NOMO-1 treated with dmso at 0.1 percent for 144 hours (cell line): ENCODE measurements around the gene TMEM119.
A peak's percentile ranks its signal among the peaks of the same experiment; 100 is the strongest.
"Not testable (repeated sequence)": the region's sequence is repeated elsewhere in the genome, so short reads cannot be mapped to it uniquely, and the experiment has no call there.

ENCODE experiments used
- DNase-seq: peaks from one replicate; lab custom pipeline; 2025; ENCODE audit not compliant: unreplicated experiment; lab: John Stamatoyannopoulos, UW

Gene TMEM119

DNA sequence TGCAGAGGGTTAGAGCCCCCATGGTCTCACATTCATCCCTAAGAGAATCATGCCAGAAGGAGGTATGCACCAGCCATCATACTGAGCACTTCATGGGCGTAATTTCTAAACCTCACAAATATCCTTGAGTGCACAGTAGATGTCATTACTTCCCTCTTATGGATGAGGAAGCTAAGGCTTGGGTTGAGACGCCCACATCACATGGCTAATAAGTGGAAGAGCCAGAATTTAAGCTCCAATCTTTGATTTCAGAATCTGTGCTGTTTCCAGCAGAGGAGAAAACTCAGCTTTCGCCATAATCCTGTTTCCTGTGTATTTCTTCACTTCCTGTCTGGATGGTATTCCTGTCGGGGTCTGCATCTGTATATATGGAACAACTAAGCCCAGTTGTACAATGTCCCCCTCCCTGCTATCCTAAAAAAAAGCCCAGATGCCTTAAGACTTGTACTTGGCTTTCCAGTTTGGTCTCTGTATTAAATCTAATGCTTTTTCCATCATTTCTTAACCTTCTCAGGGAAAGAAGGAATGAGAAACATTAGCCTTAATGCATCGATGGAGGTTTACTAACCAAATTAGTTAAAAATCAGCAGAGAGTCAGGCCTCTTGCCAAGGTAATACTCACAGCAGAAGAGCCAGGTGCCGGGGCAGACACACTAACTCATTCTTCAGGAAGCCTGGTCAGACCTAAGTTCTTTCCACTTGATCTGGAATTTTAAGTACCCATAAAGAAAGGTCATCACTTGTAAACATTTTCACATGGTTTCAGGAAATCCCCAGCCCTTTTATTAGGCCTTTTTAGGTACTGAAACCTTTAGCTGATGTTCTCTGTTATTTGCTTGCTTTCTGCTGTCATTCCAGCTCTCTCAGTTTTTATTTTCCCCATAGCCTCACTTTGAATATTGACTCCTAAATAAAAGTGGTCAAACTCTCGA is 30.2 kb downstream of the TMEM119 start:
- DNase-seq = no peak

DNA sequence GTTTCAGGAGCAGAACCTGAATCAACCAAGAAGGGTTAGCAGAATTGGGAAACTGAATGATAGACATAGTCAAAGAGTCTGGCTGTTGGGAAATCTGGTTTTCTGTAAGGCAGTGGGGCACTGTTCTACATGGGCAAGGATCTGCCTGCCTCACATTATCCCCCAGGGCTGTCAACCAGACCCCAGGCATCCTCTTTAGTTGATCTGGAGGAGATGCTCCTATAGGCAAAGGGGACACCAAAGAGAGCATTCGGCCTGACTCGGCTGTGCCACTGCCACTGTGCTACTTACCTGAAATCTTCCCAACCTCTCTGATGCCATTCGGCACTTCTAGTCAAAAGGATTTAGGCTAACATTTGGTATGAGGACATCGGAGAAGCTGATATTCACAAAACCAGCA is 31.4 kb downstream of the TMEM119 start:
- DNase-seq = no peak

- DNase-seq = no peak
Measured at GRCh38 chr12:108565976-108566375, 31.9 kb downstream of the TMEM119 start.

GRCh38 chr12:108565146-108565545 is 32.7 kb downstream of the TMEM119 start:
- no peak for DNase-seq

DNA sequence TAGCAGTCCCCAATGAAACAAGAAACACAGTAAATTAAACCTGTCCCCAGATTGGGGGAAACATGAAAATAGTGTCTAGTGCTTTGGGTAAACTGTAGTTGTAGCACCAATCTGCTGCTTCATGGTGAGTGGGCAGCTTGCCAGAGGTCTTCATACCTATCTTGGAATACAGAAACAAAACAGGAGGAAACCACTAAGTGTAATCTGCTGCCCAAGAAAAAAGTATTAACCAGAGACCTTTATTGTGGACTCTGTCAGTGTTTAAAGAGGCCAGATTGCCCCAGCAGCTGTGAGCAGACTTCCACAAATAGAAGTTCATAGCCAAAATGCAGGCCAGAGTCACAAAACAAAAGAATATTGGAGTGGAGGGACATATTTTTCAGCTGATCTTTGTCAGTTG is 33.2 kb downstream of the TMEM119 start:
- DNase-seq = no peak

GRCh38 chr12:108563804-108564151 is 34.1 kb downstream of the TMEM119 start:
- DNase-seq = no peak

GRCh38 chr12:108563136-108563803 is 34.6 kb downstream of the TMEM119 start:
- peak; percentile 73 for DNase-seq

- peak; percentile 93 for DNase-seq
Measured at GRCh38 chr12:108562348-108563135, 35.3 kb downstream of the TMEM119 start, which contains the start of gene ISCU. Gene ISCU (plus strand): TSS chr12:108562596. CDS start chr12:108562623, 27 bp downstream.

- no peak for DNase-seq
Measured at GRCh38 chr12:108561852-108562347, 36.0 kb downstream of the TMEM119 start.

- peak; percentile 81 for DNase-seq
Measured at GRCh38 chr12:108560752-108561719, 36.8 kb downstream of the TMEM119 start, which contains the start of gene SART3. Gene SART3 (minus strand): TSS chr12:108561173. CDS start chr12:108561154, 19 bp downstream.

DNA sequence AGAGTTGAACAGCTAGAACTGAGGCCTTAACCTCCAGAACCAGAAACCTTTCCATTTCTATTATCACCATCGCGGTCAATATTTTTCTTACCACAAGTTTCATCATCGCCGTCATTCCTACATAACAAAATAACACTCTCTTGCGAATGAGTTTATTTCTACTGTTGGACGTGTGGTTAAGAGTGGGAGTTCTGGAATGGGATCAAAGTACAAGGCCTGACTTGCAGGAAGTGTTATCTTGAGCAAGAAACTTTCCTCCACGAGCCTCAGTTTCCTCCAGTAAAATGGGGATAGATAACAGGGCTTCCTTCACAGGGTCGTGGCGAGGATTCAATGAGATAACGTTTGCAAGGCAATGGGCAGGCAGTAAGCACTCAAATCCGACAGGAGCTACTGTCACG is 37.6 kb downstream of the TMEM119 start:
- DNase-seq = no peak

DNA sequence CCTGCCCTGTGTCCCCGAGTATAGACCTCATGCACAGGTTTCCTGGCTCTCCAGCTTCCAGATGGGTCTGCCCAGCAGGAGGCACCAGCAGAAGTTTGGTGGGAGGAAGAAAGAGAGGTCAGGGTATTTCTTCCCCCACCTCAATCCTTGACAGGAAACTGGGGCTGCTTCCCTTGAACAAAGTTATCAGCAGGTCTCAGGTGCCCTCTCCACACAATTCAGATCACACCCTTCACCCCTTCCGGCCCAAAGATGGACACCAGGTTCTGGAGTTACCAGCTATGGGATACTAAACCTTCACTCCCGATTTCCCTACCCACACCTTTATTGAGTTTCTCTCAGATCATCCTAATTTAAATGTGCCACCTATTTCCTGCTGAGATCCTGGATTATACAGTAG is 38.1 kb downstream of the TMEM119 start:
- no peak for DNase-seq

DNA sequence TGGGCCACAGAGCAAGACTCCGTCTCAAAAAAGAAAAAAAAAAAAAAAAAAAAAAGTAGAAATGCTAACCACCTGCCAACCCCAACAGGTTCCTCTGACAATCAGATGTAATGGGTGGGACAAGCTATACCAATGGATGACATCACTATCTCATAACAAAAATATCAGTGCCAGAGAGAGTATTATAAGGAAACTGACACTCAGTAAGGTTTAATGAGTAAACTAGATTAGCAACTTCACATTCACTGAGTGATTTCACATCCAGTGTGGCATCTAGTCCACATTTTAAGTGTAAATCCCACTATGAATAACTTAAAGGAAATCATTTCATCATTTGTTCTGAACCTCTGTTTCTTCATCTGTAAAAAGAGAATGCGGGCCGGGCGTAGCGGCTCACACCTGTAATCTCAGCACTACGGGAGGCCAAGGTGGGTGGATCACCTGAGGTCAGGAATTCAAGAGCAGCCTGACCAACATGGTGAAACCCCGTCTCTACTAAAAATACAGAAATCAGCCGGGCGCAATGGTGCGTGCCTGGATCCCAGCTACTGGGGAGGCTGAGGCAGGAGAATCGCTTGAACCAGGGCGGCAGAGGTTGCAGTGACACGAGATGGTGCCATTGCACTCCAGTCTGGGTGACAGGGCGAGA is 38.8 kb downstream of the TMEM119 start:
- DNase-seq = no peak

DNA sequence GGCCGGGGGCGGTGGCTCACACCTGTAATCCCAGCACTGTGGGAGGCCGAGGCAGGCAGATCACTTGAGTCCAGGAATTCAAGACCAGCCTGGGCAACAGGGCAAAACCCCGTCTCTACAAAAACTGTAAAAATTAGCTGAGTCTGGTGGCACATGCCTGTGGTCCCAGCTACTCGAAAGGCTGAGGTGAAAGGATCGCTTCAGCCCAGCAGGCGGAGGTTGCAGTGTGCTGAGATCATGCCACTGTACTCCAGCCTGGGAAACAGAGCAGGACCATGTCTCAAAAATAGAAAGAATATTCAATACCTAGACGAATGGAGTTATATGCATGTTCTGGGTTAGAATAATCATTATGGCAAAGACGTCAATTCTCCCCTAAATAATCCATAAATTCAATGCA is 42.5 kb downstream of the TMEM119 start:
- DNase-seq = not testable (repeated sequence)

DNA sequence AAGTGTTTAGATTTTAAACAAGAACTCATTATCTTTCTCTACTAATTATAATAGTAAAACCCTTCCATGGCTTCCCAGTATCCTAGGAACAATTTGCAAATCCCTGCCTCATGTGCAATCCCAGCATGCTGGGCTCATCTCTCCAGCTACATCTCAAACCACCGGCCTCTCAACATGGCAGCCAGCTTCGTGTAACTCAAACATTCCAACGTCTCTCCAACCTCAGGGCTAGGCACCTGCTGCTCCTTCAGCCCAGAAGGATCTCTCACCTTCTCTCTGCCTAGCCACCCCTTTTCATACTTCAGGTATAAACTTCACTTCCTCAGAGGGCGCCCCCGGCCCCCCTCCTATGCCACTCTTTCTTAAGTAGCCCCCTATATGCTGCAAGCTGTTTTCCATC is 44.1 kb downstream of the TMEM119 start:
- DNase-seq = no peak

- no peak for DNase-seq
Measured at GRCh38 chr12:108551535-108551934, 46.3 kb downstream of the TMEM119 start.

GRCh38 chr12:108548954-108549521 is 48.8 kb downstream of the TMEM119 start:
- DNase-seq = no peak

GRCh38 chr12:108547686-108548085 is 50.2 kb downstream of the TMEM119 start:
- DNase-seq = no peak

DNA sequence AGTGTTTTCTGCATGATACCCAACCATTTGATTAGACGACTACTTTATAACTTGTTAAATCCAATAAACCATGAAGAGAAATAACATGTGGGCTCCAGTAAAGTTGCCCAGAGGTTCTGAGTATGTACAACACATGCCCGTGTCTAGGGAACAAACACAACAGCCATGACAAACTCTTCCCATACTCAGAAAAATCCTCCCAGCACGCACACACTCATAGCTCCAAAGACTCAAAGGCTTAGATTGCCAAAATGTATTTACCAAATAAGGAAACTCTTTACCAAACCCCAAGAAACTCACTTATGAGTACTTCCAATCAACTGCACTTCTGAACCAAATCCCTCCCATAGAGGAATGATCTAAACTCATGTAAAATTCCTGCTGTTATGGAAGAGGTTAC is 54.2 kb downstream of the TMEM119 start:
- no peak for DNase-seq
